ENCODE measurements around the gene CD36. TPM values are rescaled to one million over a fixed set of nuclear protein-coding genes. Genes with fewer than 3 reads are reported as not detected.

CD36 gene
- total RNA-seq, 1 donor, result 22.8 TPM

DNA sequence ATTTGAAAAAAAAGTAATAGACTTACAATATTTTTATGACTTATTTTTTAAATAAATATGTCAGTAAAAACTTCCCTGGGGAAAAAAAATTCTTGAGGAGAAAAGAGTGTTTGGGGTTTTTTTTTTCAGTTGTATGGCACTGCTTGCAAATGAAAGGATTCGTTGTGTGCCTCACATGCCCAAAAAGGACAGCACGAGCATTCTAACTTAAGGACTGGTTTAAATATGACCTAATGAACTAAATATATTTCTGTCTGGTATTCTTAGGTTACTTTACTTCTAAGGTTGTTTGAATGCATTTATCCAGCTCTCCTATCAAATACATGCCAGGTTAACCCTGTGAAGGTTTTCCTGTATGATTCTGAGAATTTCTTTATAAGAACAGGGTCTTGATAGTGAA lies 988 bp upstream of the CD36 start:
- no peaks in the 10 kb centered on the region for H3K79me2 ChIP-seq (ENCODE audit: insufficient read depth, low read length)
- no peaks in the 10 kb centered on the region for H3K36me3 ChIP-seq (ENCODE audit: insufficient read depth, low read length)
- no peak overlapping the region for H3K4me3 ChIP-seq (ENCODE audit: insufficient read depth, low read length)
- TF ChIP-seq, protein P1, sequence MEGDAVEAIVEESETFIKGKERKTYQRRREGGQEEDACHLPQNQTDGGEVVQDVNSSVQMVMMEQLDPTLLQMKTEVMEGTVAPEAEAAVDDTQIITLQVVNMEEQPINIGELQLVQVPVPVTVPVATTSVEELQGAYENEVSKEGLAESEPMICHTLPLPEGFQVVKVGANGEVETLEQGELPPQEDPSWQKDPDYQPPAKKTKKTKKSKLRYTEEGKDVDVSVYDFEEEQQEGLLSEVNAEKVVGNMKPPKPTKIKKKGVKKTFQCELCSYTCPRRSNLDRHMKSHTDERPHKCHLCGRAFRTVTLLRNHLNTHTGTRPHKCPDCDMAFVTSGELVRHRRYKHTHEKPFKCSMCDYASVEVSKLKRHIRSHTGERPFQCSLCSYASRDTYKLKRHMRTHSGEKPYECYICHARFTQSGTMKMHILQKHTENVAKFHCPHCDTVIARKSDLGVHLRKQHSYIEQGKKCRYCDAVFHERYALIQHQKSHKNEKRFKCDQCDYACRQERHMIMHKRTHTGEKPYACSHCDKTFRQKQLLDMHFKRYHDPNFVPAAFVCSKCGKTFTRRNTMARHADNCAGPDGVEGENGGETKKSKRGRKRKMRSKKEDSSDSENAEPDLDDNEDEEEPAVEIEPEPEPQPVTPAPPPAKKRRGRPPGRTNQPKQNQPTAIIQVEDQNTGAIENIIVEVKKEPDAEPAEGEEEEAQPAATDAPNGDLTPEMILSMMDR (IDR thresholded peaks at IDR 0.05; ENCODE audit: extremely low read depth, low read depth, low read length), result no peak
- peaks cover 20% of the 10 kb centered on the region for H3K4me1 ChIP-seq (ENCODE audit: insufficient read depth, low read length)
- peak overlapping the region; percentile 38 for H2AFZ ChIP-seq (ENCODE audit: low read length)
- no peaks in the 10 kb centered on the region for H4K20me1 ChIP-seq (ENCODE audit: insufficient read depth, low read length)
- DNase-seq (ENCODE audit: insufficient read length, low spot score, missing footprints), result no peak
- H3K4me2 ChIP-seq (ENCODE audit: insufficient read depth, low read length), result no peak overlapping the region
- no peaks in the 10 kb centered on the region for H3K9me3 ChIP-seq (ENCODE audit: low read depth, low read length)
- H3K27ac ChIP-seq (ENCODE audit: low read depth, low read length), result no peak overlapping the region
- no peaks in the 10 kb centered on the region for H3K27me3 ChIP-seq (ENCODE audit: insufficient read depth, low read length)

DNA sequence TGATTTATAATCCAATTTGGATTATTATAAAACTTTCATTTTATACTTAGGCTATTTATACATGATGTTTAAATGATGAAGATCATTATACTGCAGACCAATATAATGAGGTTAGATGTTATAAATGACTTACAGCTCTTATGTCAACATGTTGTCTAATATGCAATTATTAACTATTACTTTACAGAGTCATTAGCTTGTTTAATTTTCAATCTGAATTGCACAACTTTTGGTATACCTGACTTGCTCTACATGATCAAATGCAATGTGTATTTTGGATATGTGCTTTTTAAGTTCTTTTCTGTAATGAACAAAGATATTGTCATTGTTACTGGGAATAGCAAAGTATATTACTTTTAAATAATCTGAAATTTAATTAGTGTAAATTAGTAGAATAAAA lies 569 bp downstream of the CD36 start:
- TF ChIP-seq, protein P1 (IDR thresholded peaks at IDR 0.05; ENCODE audit: extremely low read depth, low read depth, low read length), result no peak
- Histone ChIP-seq H3K36me3 (ENCODE audit: insufficient read depth, low read length) (no peaks in the 10 kb centered on the region), H3K4me2 (ENCODE audit: insufficient read depth, low read length) (no peak overlapping the region), H3K27me3 (ENCODE audit: insufficient read depth, low read length) (no peaks in the 10 kb centered on the region), H4K20me1 (ENCODE audit: insufficient read depth, low read length) (no peaks in the 10 kb centered on the region), H3K79me2 (ENCODE audit: insufficient read depth, low read length) (no peaks in the 10 kb centered on the region), H3K27ac (ENCODE audit: low read depth, low read length) (no peak overlapping the region), H3K4me3 (ENCODE audit: insufficient read depth, low read length) (no peak overlapping the region), H3K9me3 (ENCODE audit: low read depth, low read length) (no peaks in the 10 kb centered on the region), H2AFZ (ENCODE audit: low read length) (no peak overlapping the region), H3K4me1 (ENCODE audit: insufficient read depth, low read length) (peaks cover 20% of the 10 kb centered on the region)
- no peak for DNase-seq (ENCODE audit: insufficient read length, low spot score, missing footprints)

DNA sequence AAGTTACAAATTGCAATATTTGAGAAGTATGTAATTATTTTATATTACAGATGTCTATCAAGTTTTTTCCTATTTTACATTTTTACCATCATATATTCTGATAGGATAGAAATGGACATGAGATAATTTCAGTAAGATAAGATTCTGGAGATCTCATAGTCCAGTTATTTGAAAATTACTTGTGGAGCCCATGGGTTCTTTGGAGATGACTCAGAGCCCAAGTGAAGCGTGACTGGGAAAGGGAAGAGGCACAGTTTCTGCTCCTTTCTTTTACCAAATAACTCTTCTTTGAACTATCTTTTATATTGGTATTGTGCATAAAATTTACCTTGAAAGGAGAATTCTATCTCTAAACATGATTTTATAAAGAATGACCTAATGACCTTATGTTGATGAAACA lies 2.4 kb downstream of the CD36 start:
- no peaks in the 10 kb centered on the region for H3K9me3 ChIP-seq (ENCODE audit: low read depth, low read length)

DNA sequence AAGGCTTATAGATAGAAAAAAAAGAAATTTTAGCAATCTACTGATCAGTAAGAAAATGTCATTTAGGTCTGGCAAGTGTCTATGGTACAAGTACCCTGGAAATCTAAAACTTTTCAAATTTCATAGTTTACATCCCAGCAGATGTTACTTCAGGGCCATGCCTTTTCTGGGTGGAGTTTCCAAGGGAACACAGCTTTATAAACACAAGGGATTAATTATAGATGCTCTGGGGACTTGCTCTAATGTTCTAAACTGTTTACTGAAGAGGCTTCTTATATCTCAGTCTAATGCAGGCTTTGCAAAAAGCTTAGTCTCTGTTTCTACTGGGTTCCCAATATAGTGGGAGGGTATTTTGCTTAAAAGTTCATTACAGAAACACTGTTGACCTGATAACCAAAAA lies 3.1 kb downstream of the CD36 start:
- H4K20me1 ChIP-seq (ENCODE audit: insufficient read depth, low read length), result no peaks in the 10 kb centered on the region
- H3K4me1 ChIP-seq (ENCODE audit: insufficient read depth, low read length), result peaks cover 3% of the 10 kb centered on the region
- H3K9me3 ChIP-seq (ENCODE audit: low read depth, low read length), result no peaks in the 10 kb centered on the region
- H3K79me2 ChIP-seq (ENCODE audit: insufficient read depth, low read length), result no peaks in the 10 kb centered on the region
- H3K4me3 ChIP-seq (ENCODE audit: insufficient read depth, low read length), result no peak overlapping the region
- no peaks in the 10 kb centered on the region for H3K36me3 ChIP-seq (ENCODE audit: insufficient read depth, low read length)
- TF ChIP-seq, protein P1 (IDR thresholded peaks at IDR 0.05; ENCODE audit: extremely low read depth, low read depth, low read length), result no peak
- DNase-seq (ENCODE audit: insufficient read length, low spot score, missing footprints), result no peak
- no peak overlapping the region for H3K4me2 ChIP-seq (ENCODE audit: insufficient read depth, low read length)
- H3K27me3 ChIP-seq (ENCODE audit: insufficient read depth, low read length), result no peaks in the 10 kb centered on the region
- peak overlapping the region; percentile 21 for H3K27ac ChIP-seq (ENCODE audit: low read depth, low read length)
- peak overlapping the region; percentile 23 for H2AFZ ChIP-seq (ENCODE audit: low read length)

More for the DNA sequence above, 2.4 kb downstream of the CD36 start:
- DNase-seq (ENCODE audit: insufficient read length, low spot score, missing footprints), result no peak
- H3K27me3 ChIP-seq (ENCODE audit: insufficient read depth, low read length), result no peaks in the 10 kb centered on the region
- no peaks in the 10 kb centered on the region for H3K79me2 ChIP-seq (ENCODE audit: insufficient read depth, low read length)
- peaks cover 5% of the 10 kb centered on the region for H3K4me1 ChIP-seq (ENCODE audit: insufficient read depth, low read length)
- H4K20me1 ChIP-seq (ENCODE audit: insufficient read depth, low read length), result no peaks in the 10 kb centered on the region
- no peak overlapping the region for H3K4me3 ChIP-seq (ENCODE audit: insufficient read depth, low read length)
- peak overlapping the region; percentile 38 for H3K27ac ChIP-seq (ENCODE audit: low read depth, low read length)
- peak overlapping the region; percentile 4 for H3K4me2 ChIP-seq (ENCODE audit: insufficient read depth, low read length)
- TF ChIP-seq, protein P1 (IDR thresholded peaks at IDR 0.05; ENCODE audit: extremely low read depth, low read depth, low read length), result no peak
- no peaks in the 10 kb centered on the region for H3K36me3 ChIP-seq (ENCODE audit: insufficient read depth, low read length)
- H2AFZ ChIP-seq (ENCODE audit: low read length), result no peak overlapping the region

Measured in osteoblast (primary cell).